ENCODE data around the gene POC1B. TPM values are rescaled to one million over a fixed set of nuclear protein-coding genes. Genes with fewer than 3 reads are reported as not detected.

POC1B gene
- total RNA-seq, 1 donor from 2014 or later: 18.4 TPM

GRCh38 chr12:89475203-89475990 lies 50.5 kb downstream of the POC1B start:
- Histone ChIP-seq H3K27me3 (ENCODE audit: control insufficient read depth, insufficient read depth, low read length) (no peaks in the 10 kb centered on the region), H3K4me3 (ENCODE audit: low read depth, low read length) (no peak overlapping the region), H3K36me3 (ENCODE audit: control insufficient read depth, insufficient read depth, low read length) (no peaks in the 10 kb centered on the region)
- no peak for DNase-seq (ENCODE audit: low read depth)
- TF ChIP-seq CTCF (IDR thresholded peaks at IDR 0.05; ENCODE audit: insufficient read depth, low read length, poor library complexity, severe bottlenecking): no peak

DNA sequence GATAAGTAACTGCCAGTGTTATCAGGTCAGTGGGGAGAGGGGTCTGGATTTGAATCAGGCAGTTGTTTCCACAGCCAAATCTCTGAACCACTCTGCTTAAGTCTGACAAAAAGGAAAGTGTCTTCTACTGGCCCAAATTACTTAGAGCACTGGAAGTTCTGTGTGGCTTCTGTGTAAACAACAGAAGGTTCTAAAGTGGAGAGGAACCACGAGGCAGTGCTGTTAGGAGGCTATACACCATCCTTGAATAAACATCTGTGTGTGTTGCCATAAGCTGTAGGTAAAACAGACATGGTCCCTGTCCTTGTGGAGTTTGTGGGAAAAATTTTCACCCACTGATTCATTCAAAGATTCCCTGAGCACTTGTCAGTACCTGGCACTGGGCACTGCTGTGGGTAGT lies 51.2 kb downstream of the POC1B start:
- no peak for DNase-seq (ENCODE audit: low read depth)
- Histone ChIP-seq H3K4me3 (ENCODE audit: low read depth, low read length) (no peak overlapping the region), H3K27me3 (ENCODE audit: control insufficient read depth, insufficient read depth, low read length) (no peaks in the 10 kb centered on the region), H3K36me3 (ENCODE audit: control insufficient read depth, insufficient read depth, low read length) (no peaks in the 10 kb centered on the region)
- TF ChIP-seq CTCF (IDR thresholded peaks at IDR 0.05; ENCODE audit: insufficient read depth, low read length, poor library complexity, severe bottlenecking): no peak

GRCh38 chr12:89472508-89472907 lies 53.3 kb downstream of the POC1B start:
- no peaks in the 10 kb centered on the region for H3K36me3 ChIP-seq (ENCODE audit: control insufficient read depth, insufficient read depth, low read length)
- no peak for TF ChIP-seq CTCF (IDR thresholded peaks at IDR 0.05; ENCODE audit: insufficient read depth, low read length, poor library complexity, severe bottlenecking)
- H3K27me3 ChIP-seq (ENCODE audit: control insufficient read depth, insufficient read depth, low read length): no peaks in the 10 kb centered on the region
- H3K4me3 ChIP-seq (ENCODE audit: low read depth, low read length): no peak overlapping the region
- no peak for DNase-seq (ENCODE audit: low read depth)

GRCh38 chr12:89470741-89471509 lies 54.9 kb downstream of the POC1B start:
- peak; percentile 56 for TF ChIP-seq CTCF (IDR thresholded peaks at IDR 0.05; ENCODE audit: insufficient read depth, low read length, poor library complexity, severe bottlenecking)
- Histone ChIP-seq H3K36me3 (ENCODE audit: control insufficient read depth, insufficient read depth, low read length) (no peaks in the 10 kb centered on the region), H3K27me3 (ENCODE audit: control insufficient read depth, insufficient read depth, low read length) (no peaks in the 10 kb centered on the region), H3K4me3 (ENCODE audit: low read depth, low read length) (no peak overlapping the region)
- no peak for DNase-seq (ENCODE audit: low read depth)

- DNase-seq (ENCODE audit: low read depth): no peak
- no peak for TF ChIP-seq CTCF (IDR thresholded peaks at IDR 0.05; ENCODE audit: insufficient read depth, low read length, poor library complexity, severe bottlenecking)
These were observed 56.5 kb downstream of the POC1B start for GRCh38 chr12:89469361-89469760.

More at GRCh38 chr12:89469361-89469760, 56.5 kb downstream of the POC1B start:
- Histone ChIP-seq H3K27me3 (ENCODE audit: control insufficient read depth, insufficient read depth, low read length) (no peaks in the 10 kb centered on the region), H3K4me3 (ENCODE audit: low read depth, low read length) (no peak overlapping the region), H3K36me3 (ENCODE audit: control insufficient read depth, insufficient read depth, low read length) (no peaks in the 10 kb centered on the region)
